Stimulated activated CD4-positive, alpha-beta T cell treated with anti-CD3 and anti-CD28 coated beads, Interleukin-15, amount 100 ng/mL, for 24 hours (primary cell): ENCODE results near the gene PTRHD1.

Experiments
- DNase-seq: peaks from one replicate; pipeline ENCODE4 v3.0.0-alpha.2; 2020

The PTRHD1 gene

GRCh38 chr2:24749069-24749691, 44.0 kb downstream of the PTRHD1 start:
- DNase-seq, result no peak

- DNase-seq, result no peak
These were observed 45.9 kb downstream of the PTRHD1 start for GRCh38 chr2:24747299-24747698.

- DNase-seq, result no peak
These were observed 47.4 kb downstream of the PTRHD1 start for GRCh38 chr2:24745825-24746224.

- DNase-seq, result no peak
These were observed 48.8 kb downstream of the PTRHD1 start for GRCh38 chr2:24744356-24744755.

GRCh38 chr2:24743924-24744323, 49.3 kb downstream of the PTRHD1 start:
- no peak for DNase-seq

GRCh38 chr2:24742730-24743129, 50.5 kb downstream of the PTRHD1 start:
- DNase-seq, result no peak

GRCh38 chr2:24740142-24740541, 53.0 kb downstream of the PTRHD1 start:
- DNase-seq, result no peak
